HG03108 (cell line): ENCODE data around the gene KLHL1.

Experiments
- ATAC-seq: cut with Tn5 transposase; IDR thresholded peaks from one replicate; pipeline ENCODE4 v1.9.1; 2021; ENCODE audit warnings: moderate library complexity; ENCODE audit not compliant: unreplicated experiment

Gene KLHL1

DNA sequence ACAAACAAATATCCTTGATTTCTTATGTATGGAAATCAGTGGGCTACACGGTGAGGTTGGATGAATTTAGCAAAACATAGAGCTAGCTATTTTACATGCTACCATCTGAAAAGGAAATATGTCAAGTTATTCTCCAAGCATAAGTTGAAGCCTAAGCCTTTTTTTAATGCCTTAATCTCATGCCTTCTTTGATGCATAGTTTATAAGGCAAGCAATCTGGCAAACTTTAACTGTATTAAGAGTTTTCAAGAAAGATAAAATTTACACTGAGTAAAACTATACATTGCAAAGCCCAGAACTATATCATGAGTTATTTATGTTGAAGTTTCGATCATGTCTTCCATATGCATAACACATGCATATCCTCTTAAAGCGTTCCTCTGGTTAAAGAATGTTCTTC, 85.6 kb downstream of the KLHL1 start:
- ATAC-seq: no peak

DNA sequence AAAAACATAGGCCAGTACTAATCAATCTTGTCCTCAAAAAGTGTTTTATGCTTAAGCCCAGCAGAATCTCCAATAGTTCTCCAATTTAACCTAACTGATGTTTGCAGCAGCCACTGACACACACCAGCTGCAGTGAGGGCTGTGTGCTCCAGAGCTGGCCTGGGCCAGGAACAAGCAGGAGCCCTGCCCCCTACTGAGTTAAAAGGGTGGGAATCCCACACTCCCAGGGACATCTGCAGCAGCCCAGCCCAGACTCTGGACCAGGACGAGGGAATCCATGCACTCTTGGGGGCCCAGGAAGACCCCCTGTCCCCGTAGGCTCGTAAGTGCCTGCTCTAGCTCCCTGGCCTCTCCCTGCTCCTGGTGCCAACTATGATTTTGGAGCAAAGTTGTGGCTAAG, 92.1 kb downstream of the KLHL1 start:
- ATAC-seq: no peak

- no peak for ATAC-seq
Measured at GRCh38 chr13:70014337-70014736, 93.9 kb downstream of the KLHL1 start.

DNA sequence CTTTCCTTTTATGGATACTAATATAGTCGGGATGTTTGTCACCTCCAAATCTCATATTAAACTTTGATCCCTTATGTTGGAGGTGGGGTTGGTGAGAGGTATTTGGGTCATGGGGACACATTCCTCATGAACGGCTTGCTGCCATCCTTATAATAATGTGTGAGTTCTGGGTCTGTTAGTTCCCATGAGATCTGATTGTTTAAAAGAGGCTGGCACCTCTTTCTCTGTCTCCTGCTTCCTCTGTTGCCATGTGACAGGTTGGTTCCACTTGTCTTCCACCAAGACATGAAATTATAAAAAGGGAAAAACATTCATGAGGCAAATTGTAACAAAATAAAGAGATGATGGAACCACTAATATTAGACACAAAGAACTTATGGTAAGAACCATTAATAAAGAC, 108.4 kb downstream of the KLHL1 start:
- ATAC-seq: no peak

DNA sequence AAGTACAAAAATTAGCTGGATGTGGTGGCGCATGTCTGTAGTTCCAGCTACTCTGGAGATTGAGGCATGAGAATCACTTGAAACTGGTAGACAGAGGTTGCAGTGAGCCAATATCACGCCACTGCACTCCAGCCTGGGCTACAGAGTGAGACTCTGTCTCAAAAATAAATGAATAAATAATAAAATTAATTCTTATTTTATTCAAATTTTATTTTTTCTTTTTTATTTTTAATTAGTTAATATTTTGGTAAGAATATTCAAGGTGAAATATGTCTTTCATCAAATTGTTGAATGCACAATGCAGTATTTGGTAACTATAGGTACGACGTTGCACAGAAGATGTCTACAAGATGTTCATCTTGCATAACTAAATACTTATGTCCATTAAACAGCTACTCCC, 111.2 kb downstream of the KLHL1 start:
- no peak for ATAC-seq

- ATAC-seq: no peak
Measured at GRCh38 chr13:69980799-69981198, 127.5 kb downstream of the KLHL1 start.

- no peak for ATAC-seq
Measured at GRCh38 chr13:69975496-69975895, 132.8 kb downstream of the KLHL1 start.

GRCh38 chr13:69970520-69970919, 137.7 kb downstream of the KLHL1 start:
- ATAC-seq: no peak

- ATAC-seq: no peak
Measured at GRCh38 chr13:69959046-69959445, 149.2 kb downstream of the KLHL1 start.

DNA sequence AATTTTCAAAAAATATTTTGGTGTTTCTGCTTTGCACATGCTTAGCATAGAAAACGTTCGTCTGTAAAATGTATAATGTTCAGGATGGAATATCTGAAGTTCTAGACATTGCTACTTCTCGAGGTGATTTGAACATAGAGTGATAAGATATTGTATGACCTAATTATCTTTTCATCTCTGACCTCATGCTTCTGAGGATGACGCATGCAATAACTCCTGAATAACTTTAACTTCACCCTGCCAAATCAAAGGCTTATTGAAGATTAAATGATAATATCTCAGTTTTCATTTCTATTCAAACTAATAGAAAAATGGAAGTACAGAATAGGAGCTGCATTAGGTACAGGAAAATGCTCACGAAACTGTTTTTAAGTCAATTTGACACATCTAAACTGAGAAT, 151.4 kb downstream of the KLHL1 start:
- ATAC-seq: no peak

- ATAC-seq: no peak
Measured at GRCh38 chr13:69956349-69956748, 151.9 kb downstream of the KLHL1 start.

DNA sequence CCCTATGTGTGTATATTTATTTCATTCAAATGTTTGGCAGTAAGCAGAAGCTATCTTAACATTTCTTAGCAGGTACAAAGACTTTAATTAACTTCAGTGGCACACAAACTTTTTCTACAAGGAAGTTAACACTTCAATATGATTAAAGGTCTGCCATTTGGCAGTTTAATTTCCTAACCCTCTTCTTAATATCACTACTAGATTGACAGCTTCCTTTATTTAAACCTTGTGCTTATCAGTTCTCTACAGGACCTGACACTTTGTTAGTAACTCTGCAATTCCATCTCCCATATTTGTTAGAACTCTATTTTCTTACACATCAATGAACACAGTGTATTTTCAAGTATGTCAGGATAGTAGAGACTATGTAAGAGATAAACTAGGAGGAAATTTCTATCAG, 153.0 kb downstream of the KLHL1 start:
- ATAC-seq: no peak

GRCh38 chr13:69951412-69951811, 156.8 kb downstream of the KLHL1 start:
- ATAC-seq: no peak

GRCh38 chr13:69950160-69950559, 158.1 kb downstream of the KLHL1 start:
- ATAC-seq: no peak

DNA sequence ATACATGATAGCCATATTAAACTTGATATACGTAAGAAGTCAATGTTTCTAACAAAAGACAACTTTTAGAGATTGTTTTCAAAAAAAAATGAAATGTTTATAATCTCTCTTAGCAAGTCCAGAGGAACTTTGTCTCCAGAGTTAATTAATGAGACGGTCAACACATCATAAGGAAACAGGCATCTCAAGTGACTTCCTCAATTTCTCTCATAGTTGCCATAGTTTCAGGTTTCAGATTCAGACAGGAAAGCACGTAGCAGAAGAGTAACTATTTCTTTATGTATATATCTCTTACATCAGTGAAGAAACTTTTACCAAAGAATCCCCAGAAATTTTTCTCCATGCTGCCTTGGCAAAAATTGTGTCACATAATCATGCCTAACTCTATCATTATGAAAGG, 160.2 kb downstream of the KLHL1 start:
- ATAC-seq: peak; percentile 99

DNA sequence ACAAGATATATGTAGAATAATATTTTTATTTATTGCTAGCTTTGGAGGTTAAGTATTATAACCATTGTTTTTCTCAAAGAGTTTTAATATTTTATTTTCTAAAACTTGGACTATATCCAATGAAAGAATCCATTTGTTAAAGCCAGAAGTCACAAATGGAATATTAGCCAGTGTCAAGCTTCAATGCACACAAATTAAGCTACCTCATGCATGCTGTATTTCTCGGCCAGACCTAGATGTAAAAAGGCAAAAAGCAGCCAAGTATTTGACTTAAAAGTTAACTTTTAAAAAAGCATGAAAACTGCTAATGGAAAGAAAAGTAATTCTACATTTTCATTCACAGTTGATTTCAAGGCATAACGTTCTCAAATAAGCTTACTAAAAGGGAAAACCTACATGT, 160.7 kb downstream of the KLHL1 start:
- ATAC-seq: peak; percentile 15

GRCh38 chr13:69946511-69946910, 161.7 kb downstream of the KLHL1 start:
- no peak for ATAC-seq

DNA sequence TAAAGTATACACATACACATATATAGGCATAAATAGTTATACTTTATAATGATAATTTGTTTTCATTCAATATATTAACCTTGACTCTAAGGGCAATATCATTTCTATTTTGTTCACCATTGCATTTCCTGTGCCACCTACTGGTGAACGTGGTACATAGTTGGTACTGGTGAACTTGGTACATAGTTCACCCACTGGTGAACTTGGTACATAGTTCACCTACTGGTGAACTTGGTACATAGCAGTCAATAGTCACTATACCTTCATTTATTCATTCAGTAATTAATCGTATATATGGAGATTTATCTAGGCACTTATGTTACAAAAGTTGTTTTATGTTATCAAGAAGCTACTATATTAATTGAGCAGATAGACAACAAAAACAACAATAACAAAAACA, 173.2 kb downstream of the KLHL1 start:
- no peak for ATAC-seq

GRCh38 chr13:69928262-69928661, 180.0 kb downstream of the KLHL1 start:
- ATAC-seq: no peak

DNA sequence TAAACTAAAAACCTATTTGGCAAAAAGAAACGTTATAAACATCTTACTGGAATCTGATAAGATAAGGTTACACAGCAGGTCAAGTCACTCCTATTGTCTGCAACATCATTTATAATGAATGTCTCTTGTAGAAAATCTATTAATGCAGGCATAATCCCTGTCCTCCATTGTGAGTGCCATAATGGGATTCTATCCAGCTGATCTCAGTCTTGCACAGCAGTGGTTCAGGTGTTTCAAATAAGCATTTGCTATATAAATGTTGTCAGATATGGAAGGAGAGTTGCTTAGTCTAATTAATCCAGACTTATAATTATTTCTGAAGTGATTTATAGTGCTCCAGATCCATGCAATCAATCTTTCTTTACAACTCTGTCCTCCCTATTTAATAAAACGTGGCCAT, 187.1 kb downstream of the KLHL1 start:
- ATAC-seq: no peak

GRCh38 chr13:69912630-69913029, 195.6 kb downstream of the KLHL1 start:
- no peak for ATAC-seq

- ATAC-seq: no peak
Measured at GRCh38 chr13:69910800-69911199, 197.5 kb downstream of the KLHL1 start.

DNA sequence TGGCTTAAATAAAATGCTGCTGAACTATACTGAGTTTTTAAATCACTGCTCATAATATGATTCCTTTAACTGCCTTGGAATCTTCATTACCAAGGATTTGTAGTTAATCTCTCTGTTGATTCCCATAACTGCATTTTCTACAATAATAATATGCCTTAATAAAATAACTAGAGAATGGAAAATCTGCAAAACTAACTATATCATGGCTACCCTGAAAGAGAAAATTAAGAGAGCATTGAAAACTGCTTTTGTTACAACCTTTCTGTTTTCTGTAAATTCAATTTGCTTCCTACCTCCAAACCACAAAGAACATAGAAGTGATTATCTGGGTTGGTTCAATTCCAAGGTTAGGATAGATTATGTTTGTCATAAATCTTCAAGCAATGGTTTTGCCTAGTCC, 203.5 kb downstream of the KLHL1 start:
- no peak for ATAC-seq

DNA sequence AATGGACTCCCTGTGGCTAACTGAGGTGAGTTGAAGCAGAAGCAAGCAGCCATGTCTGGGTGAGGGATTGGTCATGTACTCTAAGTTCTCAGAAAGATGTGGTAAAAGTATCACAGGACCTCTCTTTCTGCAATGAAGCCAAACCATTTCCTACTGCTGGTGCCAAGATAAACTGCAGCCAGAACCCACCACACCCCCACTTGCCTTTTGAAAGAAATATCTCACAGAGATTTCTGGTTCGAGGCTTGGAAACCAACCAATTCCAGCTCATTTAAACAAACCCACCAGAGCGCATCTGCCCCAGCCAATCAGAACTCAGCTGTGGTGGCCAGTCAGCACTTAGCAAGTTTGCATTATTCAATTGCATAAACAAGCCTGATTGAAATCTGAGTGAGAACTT, 205.2 kb downstream of the KLHL1 start:
- ATAC-seq: no peak
